GM10847 (cell line): Measurements from ENCODE around the gene GLIPR2.

Experiments
- POLR2A ChIP-seq: IDR thresholded peaks from 2 replicates; pipeline ENCODE4 v1.6.1; 2011; ENCODE audit not compliant: insufficient read length; ENCODE audit errors: extremely low read depth

GLIPR2 gene

DNA sequence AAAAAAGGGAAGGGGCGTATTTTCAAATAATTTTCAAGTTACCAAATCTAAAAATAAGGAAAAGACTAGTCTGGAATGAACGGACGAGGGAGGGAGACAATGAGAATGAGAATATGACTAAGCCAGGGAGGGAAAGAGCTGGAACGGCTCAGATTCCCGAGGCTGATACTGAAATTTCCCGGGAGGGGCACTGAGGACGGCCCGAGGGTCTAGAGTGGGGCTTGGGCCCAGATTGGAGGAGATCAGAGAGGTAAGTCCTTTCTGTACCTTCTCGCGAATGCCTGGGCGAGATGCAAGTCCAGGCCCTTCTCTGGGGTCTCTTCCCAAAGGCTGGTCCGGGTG lies 29.3 kb downstream of the GLIPR2 start:
- TF ChIP-seq POLR2A, result no peak

DNA sequence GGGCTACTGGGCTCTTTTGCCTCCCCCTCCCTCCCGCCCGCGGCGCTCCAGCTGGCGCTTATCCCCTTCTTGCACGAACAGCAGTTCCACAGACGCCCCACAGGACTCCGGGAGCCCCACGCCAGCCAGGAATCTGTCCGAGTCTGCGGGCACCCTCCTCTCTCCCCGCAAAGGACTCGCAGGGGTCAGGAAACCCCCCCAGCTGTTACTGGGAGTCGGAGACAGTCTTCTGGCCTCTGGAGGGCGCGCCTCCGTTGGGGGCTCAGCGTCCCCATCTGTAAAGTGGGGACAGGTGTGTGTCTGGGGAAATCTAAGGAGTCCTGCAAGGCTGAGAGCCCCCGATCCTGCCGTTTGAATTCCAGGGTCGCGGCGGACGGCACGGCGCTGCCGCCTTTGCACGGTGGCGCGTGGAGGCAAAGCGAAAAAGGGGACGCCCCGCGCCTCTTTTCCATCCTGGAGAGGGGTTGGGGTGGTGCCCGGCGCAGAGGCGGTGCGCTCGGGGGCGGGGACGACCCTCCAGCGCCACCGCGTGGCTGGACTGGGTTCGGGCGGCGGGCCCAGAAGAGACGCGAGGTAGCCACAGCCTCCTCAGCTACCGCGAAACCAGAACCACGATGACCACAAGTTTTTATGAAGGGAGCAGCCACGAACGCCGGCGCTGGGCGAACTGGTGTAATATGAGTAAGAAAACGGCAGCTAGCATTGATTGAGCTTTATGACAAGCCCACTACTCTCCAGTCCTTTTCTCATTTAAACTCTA lies 29.8 kb downstream of the GLIPR2 start:
- no peak for TF ChIP-seq POLR2A

DNA sequence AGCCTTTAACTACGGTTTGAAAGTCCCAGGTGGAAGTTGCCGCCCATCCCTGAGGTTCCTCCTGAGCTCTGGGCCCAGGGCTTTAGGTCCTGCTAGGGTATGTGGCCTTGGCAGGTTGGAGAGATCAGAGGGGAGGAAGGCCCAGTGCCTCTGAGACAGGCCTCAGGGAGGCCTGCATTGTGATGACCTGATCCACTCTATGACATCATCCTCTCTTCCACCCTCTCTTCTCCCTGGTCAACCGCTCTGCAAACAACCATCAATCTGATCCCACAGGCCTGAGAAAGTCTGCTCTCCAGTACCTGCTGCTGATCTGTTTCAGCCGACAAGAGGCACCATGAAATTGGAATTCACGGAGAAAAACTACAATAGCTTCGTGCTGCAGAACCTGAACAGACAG lies 32.6 kb downstream of the GLIPR2 start, which contains the start of gene CCIN:
Gene CCIN (plus strand): TSS at position 223 of the 400 bp plus-strand sequence. CDS start 115 bp downstream, at position 338.
- TF ChIP-seq POLR2A, result no peak

DNA sequence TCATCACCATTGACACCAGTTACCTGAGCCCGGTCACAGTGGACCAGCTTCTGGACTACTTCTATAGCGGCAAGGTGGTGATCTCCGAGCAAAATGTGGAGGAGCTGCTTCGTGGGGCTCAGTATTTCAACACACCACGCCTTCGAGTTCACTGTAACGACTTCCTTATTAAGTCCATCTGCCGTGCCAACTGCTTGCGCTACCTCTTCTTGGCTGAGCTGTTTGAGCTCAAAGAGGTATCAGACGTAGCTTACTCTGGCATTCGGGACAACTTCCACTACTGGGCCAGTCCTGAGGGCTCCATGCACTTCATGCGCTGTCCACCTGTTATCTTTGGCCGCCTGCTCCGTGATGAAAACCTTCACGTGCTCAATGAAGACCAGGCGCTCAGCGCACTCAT lies 33.2 kb downstream of the GLIPR2 start:
- no peak for TF ChIP-seq POLR2A

DNA sequence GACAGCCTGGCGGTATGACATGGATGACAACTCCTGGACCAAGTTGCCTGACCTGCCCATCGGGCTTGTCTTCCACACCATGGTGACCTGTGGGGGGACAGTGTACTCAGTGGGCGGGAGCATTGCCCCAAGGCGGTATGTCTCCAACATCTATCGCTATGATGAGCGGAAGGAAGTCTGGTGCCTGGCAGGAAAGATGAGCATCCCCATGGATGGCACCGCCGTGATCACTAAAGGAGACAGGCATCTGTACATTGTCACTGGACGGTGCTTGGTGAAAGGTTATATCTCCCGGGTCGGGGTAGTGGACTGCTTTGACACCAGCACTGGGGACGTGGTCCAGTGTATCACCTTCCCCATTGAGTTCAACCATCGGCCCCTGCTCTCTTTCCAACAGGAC lies 34.0 kb downstream of the GLIPR2 start:
- no peak for TF ChIP-seq POLR2A

DNA sequence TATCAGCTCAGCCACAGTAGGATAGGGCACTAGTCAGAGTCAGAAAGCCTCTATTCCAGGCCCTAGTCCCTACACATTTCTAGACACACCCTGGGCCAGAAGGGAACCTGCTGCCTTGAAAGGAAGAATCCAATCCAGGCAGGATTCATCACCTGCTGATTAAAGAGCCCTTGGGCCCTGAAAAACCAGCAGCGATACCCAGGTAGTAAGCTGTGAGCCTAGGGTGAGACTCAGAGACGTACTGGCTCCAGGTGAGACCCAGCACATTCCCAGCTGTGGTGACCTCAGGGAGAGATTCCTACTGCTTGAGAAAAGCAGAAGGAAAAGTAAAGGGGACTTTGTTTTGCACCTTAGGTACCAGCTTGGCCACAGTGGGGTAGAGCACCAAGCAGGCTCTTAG lies 37.3 kb downstream of the GLIPR2 start:
- no peak for TF ChIP-seq POLR2A

DNA sequence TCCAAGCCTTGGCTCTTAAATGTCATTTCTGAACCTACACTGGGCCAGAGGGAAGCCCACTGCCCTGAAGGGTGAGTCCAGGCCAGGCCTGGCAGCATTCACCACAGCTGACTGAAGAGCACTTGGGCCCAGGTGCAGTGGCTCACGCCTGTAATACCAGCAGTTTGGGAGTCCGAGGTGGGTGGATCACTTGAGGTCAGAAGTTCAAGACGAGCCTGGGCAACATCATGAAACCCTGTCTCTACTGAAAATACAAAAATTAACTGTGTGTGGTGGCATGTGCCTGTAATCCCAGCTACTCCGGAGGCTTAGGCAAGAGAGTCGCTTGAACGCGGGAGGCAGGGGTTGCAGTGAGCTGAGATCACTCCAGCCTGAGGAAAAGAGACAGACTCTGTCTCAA lies 37.7 kb downstream of the GLIPR2 start:
- no peak for TF ChIP-seq POLR2A

DNA sequence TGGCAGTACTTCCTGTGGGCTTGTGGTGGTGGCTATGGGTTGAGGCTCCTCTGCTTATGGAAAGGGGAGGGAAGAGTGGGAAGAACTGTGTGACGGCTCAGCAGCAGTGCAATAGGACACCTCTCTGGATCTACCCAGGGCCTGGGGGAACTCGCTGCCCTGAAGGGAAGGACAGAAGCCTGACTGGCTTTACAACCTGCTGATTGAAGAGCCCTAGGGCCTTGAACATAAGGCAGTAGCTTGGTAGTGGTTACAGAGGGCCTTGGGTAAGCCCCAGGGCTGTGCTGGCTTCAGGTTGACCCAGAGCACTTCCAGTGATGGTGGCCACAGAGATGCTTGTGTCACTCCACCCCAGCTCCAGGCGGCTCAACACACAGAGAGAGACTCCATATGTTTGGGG lies 38.2 kb downstream of the GLIPR2 start:
- TF ChIP-seq POLR2A, result no peak

DNA sequence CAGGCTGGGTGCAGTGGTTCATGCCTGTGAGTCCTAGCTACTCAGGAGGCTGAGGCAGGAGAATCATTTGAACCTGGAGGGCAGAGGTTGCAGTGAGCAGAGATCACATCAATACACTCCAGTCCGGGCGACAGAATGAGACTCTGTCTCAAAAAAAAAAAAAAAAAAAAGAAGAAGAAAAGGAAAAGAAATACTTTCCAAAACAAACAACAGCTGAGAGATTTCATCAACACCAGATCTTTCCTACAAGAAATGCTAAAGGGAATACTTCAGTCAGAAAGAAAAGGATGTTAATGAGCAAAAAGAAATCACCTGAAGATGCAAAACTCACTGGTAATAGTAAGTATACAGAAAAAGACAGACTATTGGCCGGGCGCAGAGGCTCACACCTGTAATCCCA lies 41.0 kb downstream of the GLIPR2 start:
- no peak for TF ChIP-seq POLR2A

DNA sequence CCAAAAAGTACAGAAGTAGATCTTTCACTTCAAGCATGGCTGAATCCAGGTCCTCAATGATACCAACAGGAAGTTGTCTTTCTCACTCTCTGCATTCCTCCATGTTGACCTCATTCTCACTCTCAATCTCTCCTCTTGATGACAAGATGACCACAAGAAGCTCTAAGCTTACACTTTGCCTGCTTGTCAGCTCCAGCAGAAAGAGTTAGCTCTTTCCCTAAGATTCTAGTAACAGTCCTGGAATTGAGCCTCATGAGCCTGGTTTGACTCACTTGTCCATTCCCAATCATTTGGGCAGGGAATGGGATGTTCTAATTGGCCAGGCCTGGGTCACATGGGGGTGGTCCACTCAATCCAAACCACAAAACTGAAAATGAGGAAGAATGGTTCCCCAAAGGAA lies 50.9 kb downstream of the GLIPR2 start:
- TF ChIP-seq POLR2A, result no peak

DNA sequence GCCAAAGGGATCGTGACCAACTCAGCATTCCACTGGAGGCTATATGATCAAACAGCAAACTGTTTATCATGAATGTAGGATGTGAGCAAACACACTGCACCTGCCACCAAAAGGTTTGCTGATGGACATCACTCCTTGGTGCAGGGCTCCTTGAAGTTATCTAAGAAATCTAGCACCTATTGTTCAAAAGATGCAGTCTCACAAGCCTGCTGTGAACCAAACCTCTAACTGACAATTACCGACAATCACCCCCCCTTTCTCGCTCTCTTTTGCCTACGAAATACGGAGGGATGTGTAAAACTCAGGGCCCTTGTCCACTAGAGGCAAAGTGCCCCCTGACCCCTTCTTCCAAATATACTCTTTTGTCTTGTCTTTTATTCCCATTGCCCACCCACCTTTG lies 51.7 kb downstream of the GLIPR2 start:
- TF ChIP-seq POLR2A, result no peak

DNA sequence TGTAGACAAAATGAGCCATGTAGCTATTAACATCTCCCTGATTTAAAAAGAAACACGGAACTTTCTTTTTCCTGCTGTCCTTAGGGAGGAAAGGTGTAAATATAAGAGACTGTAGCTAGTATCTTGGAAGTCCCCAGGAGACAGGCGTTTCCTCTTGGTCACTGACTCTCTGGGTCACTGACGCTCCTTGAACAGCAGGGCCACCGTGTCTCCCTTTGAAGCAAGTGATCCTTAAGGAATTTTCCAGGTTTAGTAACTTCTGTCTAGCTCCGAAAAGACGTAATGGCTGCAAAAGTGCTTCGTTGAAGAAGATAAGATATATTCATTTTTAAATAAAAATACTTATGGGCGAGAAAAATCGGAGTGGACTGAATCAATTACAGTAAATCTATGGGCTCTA lies 53.4 kb downstream of the GLIPR2 start:
- no peak for TF ChIP-seq POLR2A

DNA sequence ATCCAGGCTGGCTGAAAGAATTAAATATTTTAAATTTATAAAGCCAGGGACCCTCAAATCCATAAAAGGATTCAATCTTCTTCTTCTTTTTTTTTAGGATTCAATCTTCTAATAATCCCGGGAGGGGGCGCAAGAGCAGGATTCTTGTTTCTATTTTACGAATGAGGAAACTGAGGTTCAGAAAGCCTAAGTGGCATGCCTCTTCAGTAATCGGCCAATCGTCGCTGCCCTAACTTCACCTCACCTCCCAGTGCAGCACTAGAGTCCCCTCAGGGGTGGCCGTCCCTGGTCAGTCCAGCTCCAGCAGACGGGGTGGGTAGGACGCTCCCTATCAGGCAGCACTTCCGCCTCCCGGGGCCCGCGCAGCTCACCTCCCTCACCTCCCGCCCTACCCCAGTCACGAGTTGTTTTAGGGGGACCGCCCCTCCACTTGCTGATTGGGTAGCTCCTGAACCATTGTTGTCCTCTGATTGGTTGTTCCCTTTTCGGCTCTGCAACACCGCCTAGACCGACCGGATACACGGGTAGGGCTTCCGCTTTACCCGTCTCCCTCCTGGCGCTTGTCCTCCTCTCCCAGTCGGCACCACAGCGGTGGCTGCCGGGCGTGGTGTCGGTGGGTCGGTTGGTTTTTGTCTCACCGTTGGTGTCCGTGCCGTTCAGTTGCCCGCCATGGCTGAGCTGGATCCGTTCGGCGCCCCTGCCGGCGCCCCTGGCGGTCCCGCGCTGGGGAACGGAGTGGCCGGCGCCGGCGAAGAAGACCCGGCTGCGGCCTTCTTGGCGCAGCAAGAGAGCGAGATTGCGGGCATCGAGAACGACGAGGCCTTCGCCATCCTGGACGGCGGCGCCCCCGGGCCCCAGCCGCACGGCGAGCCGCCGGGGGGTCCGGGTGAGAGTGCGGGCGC lies 54.1 kb downstream of the GLIPR2 start, which contains the start of gene CLTA:
Gene CLTA (plus strand): TSS at position 534 of the 902 bp plus-strand sequence. CDS start 136 bp downstream, at position 670.
- peak; percentile 98 for TF ChIP-seq POLR2A

DNA sequence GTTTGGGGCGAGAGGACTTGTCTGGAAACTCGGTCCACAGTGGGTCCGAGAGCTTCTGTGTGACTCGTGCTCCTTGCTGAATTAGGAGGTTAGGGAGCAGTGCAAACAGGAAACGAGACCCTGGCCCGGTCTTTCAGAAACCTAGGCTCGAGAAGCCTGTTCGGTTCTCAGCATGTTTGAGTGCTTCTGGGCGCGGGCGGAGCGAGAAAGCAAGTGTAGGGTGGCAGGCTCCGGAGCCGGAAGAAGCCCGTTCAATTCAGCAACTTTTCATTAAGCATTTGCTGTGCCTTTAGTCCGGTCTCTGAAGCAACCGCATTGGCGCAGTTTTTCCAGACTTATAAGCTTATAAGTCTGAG lies 54.7 kb downstream of the GLIPR2 start:
- TF ChIP-seq POLR2A, result no peak

DNA sequence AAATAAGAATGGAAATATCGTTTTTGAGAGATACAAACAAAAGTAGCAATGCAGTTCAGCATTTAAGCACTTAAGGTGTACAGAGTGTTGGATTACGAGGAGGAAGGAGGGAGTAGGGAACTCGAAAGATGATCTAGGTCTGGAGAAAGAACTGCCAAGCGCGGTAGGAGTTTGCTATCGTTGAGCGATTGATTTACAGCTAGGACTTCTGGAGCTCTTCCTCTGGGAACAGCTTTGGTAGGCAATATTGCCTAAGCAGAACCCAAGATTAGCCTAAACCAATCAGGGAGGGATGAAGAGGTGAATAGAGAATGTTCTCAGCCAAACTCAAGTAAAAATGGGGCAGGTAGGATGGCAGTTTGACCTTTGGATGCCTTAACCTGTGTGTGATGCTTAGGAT lies 55.2 kb downstream of the GLIPR2 start:
- TF ChIP-seq POLR2A, result no peak

DNA sequence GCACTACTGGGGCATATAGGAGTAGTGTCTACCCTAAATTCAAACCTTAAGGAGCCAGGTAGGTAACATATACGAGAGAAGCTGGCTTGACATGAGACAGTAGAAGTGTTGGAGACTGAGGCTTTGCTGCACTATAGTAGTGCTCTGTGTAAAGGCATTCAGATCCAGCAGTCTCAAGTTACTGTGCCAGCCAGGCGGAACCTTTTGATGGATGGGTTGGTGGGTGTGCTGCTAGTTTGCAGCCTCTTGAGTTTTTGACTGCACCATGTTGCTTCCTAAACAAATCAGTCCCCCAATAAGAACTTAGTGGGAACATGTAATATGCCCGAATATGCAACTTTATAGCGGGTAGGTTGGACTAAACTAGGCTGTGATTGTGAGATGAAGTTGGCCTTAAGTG lies 55.7 kb downstream of the GLIPR2 start:
- no peak for TF ChIP-seq POLR2A

DNA sequence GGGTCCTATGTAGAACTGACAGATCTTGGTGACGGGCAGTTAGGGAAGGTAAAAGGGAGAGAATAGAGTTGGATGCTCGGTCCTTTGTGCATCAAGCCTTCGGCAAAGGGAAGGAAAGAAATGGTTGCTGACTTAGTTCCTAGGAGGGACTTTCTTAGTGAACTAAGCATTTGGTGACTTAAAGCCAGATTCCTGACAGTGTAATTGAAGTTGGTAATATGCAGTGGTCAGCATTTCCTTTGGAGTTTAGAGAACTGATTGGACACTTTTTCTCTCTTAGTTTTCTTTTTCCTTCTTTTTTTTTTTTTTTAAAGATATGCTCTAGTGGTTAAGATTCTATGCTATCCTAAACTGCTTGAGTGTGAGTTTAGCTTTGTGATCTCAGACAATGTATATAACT lies 56.5 kb downstream of the GLIPR2 start:
- TF ChIP-seq POLR2A, result no peak
